Measurements from ENCODE around the gene ZG16. TPM values are rescaled to one million over a fixed set of nuclear protein-coding genes. Genes with fewer than 3 reads are reported as not detected.
"Not testable (repeated sequence)": the region's sequence is repeated elsewhere in the genome, so short reads cannot be mapped to it uniquely, and the experiment has no call there.

The ZG16 gene
- 2.1 and 3.0 TPM in 2 replicates for total RNA-seq
- polyA plus RNA-seq, result 1.9 and 2.7 TPM in 2 replicates

GRCh38 chr16:29777576-29778350, at the start of gene ZG16:
Gene ZG16, plus strand, starts transcription at chr16:29778256. Its CDS starts 1,011 bp downstream, at chr16:29779267.
- Histone ChIP-seq H3K4me1 (ENCODE audit: insufficient read depth) (no peaks in the 10 kb centered on the region), H3K79me2 (no peaks in the 10 kb centered on the region), H4K20me1 (ENCODE audit: insufficient read depth, poor library complexity, severe bottlenecking) (no peaks in the 10 kb centered on the region), H2AFZ (no peak within 1 kb of the TSS), H3K9me3 (ENCODE audit: low read depth) (no peaks in the 10 kb centered on the region), H3K36me3 (replicated peaks; ENCODE audit: insufficient read depth, low read depth) (no peaks in the 10 kb centered on the region), H3K27ac (no peak within 1 kb of the TSS), H3K4me2 (no peak within 1 kb of the TSS), H3K27me3 (no peaks in the 10 kb centered on the region), H3K9me2 (replicated peaks; ENCODE audit: insufficient read depth) (no peaks in the 10 kb centered on the region), H3K4me3 (no peak within 1 kb of the TSS)
- TF ChIP-seq, protein P1, sequence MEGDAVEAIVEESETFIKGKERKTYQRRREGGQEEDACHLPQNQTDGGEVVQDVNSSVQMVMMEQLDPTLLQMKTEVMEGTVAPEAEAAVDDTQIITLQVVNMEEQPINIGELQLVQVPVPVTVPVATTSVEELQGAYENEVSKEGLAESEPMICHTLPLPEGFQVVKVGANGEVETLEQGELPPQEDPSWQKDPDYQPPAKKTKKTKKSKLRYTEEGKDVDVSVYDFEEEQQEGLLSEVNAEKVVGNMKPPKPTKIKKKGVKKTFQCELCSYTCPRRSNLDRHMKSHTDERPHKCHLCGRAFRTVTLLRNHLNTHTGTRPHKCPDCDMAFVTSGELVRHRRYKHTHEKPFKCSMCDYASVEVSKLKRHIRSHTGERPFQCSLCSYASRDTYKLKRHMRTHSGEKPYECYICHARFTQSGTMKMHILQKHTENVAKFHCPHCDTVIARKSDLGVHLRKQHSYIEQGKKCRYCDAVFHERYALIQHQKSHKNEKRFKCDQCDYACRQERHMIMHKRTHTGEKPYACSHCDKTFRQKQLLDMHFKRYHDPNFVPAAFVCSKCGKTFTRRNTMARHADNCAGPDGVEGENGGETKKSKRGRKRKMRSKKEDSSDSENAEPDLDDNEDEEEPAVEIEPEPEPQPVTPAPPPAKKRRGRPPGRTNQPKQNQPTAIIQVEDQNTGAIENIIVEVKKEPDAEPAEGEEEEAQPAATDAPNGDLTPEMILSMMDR (IDR thresholded peaks at IDR 0.05; ENCODE audit: poor library complexity), result no peak
- TF ChIP-seq EZH2phosphoT487 (IDR thresholded peaks at IDR 0.05; ENCODE audit: low read depth, severe bottlenecking, unreplicated experiment), result no peak
- TF ChIP-seq EZH2 (IDR thresholded peaks at IDR 0.05; ENCODE audit: borderline replicate concordance), result no peak
- DNase-seq (ENCODE audit: low spot score), result no peak
- 79% methylated on average over 10 of the region's 10 CpGs for WGBS (ENCODE audit: low lambda C conversion rate, missing lambda C conversion rate)

GRCh38 chr16:29729116-29729521, 48.9 kb upstream of the ZG16 start:
- no peaks in the 10 kb centered on the region for H3K9me3 ChIP-seq (ENCODE audit: low read depth)
- H3K27ac ChIP-seq, result no peak overlapping the region
- peak overlapping the region; percentile 58 for H3K4me2 ChIP-seq
- no peak overlapping the region for H3K4me3 ChIP-seq
- TF ChIP-seq EZH2 (IDR thresholded peaks at IDR 0.05; ENCODE audit: borderline replicate concordance) (no peak), EZH2phosphoT487 (IDR thresholded peaks at IDR 0.05; ENCODE audit: low read depth, severe bottlenecking, unreplicated experiment) (no peak)
- TF ChIP-seq, protein P1 (IDR thresholded peaks at IDR 0.05; ENCODE audit: poor library complexity), result peak; percentile 57
- DNase-seq (ENCODE audit: low spot score), result peak; percentile 63
- H4K20me1 ChIP-seq (ENCODE audit: insufficient read depth, poor library complexity, severe bottlenecking), result no peaks in the 10 kb centered on the region
- H3K36me3 ChIP-seq (replicated peaks; ENCODE audit: insufficient read depth, low read depth), result no peaks in the 10 kb centered on the region
- H3K4me1 ChIP-seq (ENCODE audit: insufficient read depth), result no peaks in the 10 kb centered on the region
- no peaks in the 10 kb centered on the region for H3K9me2 ChIP-seq (replicated peaks; ENCODE audit: insufficient read depth)
- H3K79me2 ChIP-seq, result no peaks in the 10 kb centered on the region
- H2AFZ ChIP-seq, result peak overlapping the region; percentile 37
- 50% methylated on average over 6 of the region's 6 CpGs for WGBS (ENCODE audit: low lambda C conversion rate, missing lambda C conversion rate)
- H3K27me3 ChIP-seq, result no peaks in the 10 kb centered on the region

- no peaks in the 10 kb centered on the region for H3K4me1 ChIP-seq (ENCODE audit: insufficient read depth)
- no peak overlapping the region for H3K4me2 ChIP-seq
- no peak overlapping the region for H3K27ac ChIP-seq
- H3K9me2 ChIP-seq (replicated peaks; ENCODE audit: insufficient read depth), result no peaks in the 10 kb centered on the region
- H3K36me3 ChIP-seq (replicated peaks; ENCODE audit: insufficient read depth, low read depth), result no peaks in the 10 kb centered on the region
- H4K20me1 ChIP-seq (ENCODE audit: insufficient read depth, poor library complexity, severe bottlenecking), result no peaks in the 10 kb centered on the region
- H2AFZ ChIP-seq, result no peak overlapping the region
- H3K79me2 ChIP-seq, result no peaks in the 10 kb centered on the region
- H3K4me3 ChIP-seq, result no peak overlapping the region
- TF ChIP-seq EZH2phosphoT487 (IDR thresholded peaks at IDR 0.05; ENCODE audit: low read depth, severe bottlenecking, unreplicated experiment) (no peak), EZH2 (IDR thresholded peaks at IDR 0.05; ENCODE audit: borderline replicate concordance) (no peak)
- TF ChIP-seq, protein P1 (IDR thresholded peaks at IDR 0.05; ENCODE audit: poor library complexity), result no peak
- H3K27me3 ChIP-seq, result no peaks in the 10 kb centered on the region
- DNase-seq (ENCODE audit: low spot score), result no peak
- WGBS (ENCODE audit: low lambda C conversion rate, missing lambda C conversion rate), result 96% methylated on average over 7 of the region's 7 CpGs
- H3K9me3 ChIP-seq (ENCODE audit: low read depth), result no peaks in the 10 kb centered on the region
Measured at GRCh38 chr16:29730649-29731048, 47.4 kb upstream of the ZG16 start.

DNA sequence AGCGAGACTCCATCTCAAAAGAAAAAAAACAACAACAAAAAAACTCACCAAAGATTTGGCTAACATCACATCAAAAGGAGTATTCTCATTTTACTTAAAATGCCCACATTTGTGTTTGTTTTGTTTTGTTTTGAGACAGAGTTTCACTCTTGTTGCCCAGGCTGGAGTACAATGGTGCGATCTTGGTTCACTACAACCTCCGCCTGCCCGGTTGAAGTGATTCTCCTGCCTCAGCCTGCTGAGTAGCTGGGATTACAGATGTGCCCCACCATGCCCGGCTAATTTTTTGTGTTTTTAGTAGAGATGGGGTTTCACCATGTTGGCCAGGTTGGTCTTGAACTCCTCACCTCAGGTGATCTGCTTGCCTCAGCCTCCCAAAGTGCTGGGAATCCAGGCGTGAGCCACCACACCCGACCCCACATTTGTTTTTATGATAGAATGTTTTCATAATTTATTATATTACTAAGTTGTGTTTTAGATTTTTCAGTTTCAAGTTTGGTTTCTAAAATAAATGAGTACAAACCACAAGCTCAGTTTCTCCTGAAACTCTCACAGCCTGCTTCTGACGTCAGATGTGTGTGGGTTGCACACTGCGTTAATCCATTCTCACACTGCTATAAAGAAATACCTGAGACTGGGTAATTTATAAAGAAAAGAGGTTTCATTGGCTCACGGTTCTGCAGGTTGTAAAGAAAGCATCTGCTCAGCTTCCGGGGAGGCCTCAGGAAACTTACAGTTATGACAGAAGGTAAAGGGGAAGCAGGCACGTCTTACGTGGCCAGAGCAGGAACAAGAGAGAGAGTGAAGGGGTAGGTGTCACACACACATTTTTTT, 46.1 kb upstream of the ZG16 start:
- not testable (repeated sequence) for H3K4me3 ChIP-seq; H3K9me3 ChIP-seq (ENCODE audit: low read depth); H4K20me1 ChIP-seq (ENCODE audit: insufficient read depth, poor library complexity, severe bottlenecking); H3K4me2 ChIP-seq; H2AFZ ChIP-seq; H3K9me2 ChIP-seq (replicated peaks; ENCODE audit: insufficient read depth); H3K27me3 ChIP-seq; H3K4me1 ChIP-seq (ENCODE audit: insufficient read depth); H3K36me3 ChIP-seq (replicated peaks; ENCODE audit: insufficient read depth, low read depth); H3K27ac ChIP-seq; DNase-seq (ENCODE audit: low spot score); H3K79me2 ChIP-seq
- 94% methylated on average over 13 of the region's 13 CpGs for WGBS (ENCODE audit: low lambda C conversion rate, missing lambda C conversion rate)
